Measurements from ENCODE around the gene ETF1. TPM values are rescaled to one million over a fixed set of nuclear protein-coding genes. Genes with fewer than 3 reads are reported as not detected.

ETF1 gene
- polyA plus RNA-seq, 3 donors: 34.8 to 71.4 (median 61.6) TPM

DNA sequence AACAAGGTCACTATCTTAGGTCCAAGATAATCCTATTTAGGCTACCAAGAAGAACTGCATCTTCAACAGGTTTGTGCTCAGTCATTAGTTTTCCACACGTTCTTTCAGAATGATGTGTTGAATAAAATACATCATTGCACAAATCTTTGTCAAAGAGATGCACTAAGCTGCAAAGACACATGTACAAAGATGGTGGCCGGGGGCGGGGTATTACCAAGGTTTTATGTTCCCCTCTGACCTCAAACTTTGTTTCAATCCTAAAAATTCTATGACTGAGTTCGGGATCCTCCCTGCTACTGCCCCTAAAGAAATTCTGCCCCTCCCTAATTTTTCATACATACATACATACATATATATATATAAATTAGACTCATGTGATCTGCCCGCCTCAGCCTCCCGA, 17.9 kb upstream of the ETF1 start:
- H3K9me3 Mint-ChIP-seq: no peaks in the 10 kb centered on the region
- Histone ChIP-seq H4K20me1 (ENCODE audit: insufficient read depth, low read length) (peaks cover 73% of the 10 kb centered on the region), H3K36me3 (replicated peaks in 1 of 2; ENCODE audit: control insufficient read depth in 1 of 2, insufficient read depth in 2 of 2, low read length in 2 of 2) (peaks cover 90 to 99% of the 10 kb centered on the region in 2 donors), H3K27ac (ENCODE audit: low read depth in 1 of 2, low read length in 2 of 2) (no peak overlapping the region), H3K4me1 (ENCODE audit: control insufficient read depth in 1 of 2, insufficient read depth in 2 of 2, low read length in 2 of 2) (no peaks in the 10 kb centered on the region), H3K9me3 (replicated peaks in 1 of 2; ENCODE audit: control insufficient read depth in 1 of 2, insufficient read depth in 1 of 2, low read length in 2 of 2) (no peaks in the 10 kb centered on the region), H3K79me2 (ENCODE audit: insufficient read depth, low read length) (peaks cover 39% of the 10 kb centered on the region), H2AFZ (ENCODE audit: insufficient read depth, low read depth, low read length, poor library complexity, severe bottlenecking) (no peak overlapping the region), H3K4me2 (replicated peaks; ENCODE audit: extremely low read depth, low read length, poor library complexity, severe bottlenecking) (no peak overlapping the region), H3K9ac (ENCODE audit: insufficient read depth, low read length, poor library complexity, severe bottlenecking) (no peak overlapping the region), H3K4me3 (replicated peaks in 1 of 3; ENCODE audit: low read depth in 2 of 3, low read length in 3 of 3) (no peak overlapping the region), H3K27me3 (ENCODE audit: control insufficient read depth in 2 of 2, insufficient read depth in 2 of 2, low read length in 2 of 2) (no peaks in the 10 kb centered on the region)
- H3K27me3 Mint-ChIP-seq (ENCODE audit: low read depth in 3 of 3): no peaks in the 10 kb centered on the region
- H3K27ac Mint-ChIP-seq: no peak overlapping the region
- intact Hi-C loops (cut with micrococcal nuclease): no loop called here
- no peak overlapping the region for H3K4me3 Mint-ChIP-seq
- peaks cover 85 to 97% of the 10 kb centered on the region in 2 donors for H3K36me3 Mint-ChIP-seq
- DNase-seq: no peak
- TF ChIP-seq, protein P1, sequence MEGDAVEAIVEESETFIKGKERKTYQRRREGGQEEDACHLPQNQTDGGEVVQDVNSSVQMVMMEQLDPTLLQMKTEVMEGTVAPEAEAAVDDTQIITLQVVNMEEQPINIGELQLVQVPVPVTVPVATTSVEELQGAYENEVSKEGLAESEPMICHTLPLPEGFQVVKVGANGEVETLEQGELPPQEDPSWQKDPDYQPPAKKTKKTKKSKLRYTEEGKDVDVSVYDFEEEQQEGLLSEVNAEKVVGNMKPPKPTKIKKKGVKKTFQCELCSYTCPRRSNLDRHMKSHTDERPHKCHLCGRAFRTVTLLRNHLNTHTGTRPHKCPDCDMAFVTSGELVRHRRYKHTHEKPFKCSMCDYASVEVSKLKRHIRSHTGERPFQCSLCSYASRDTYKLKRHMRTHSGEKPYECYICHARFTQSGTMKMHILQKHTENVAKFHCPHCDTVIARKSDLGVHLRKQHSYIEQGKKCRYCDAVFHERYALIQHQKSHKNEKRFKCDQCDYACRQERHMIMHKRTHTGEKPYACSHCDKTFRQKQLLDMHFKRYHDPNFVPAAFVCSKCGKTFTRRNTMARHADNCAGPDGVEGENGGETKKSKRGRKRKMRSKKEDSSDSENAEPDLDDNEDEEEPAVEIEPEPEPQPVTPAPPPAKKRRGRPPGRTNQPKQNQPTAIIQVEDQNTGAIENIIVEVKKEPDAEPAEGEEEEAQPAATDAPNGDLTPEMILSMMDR (IDR thresholded peaks at IDR 0.05): no peak
- WGBS (ENCODE audit: insufficient coverage): no CpG with 5 or more reads among the region's 6 CpGs
- H3K4me1 Mint-ChIP-seq: no peaks in the 10 kb centered on the region

DNA sequence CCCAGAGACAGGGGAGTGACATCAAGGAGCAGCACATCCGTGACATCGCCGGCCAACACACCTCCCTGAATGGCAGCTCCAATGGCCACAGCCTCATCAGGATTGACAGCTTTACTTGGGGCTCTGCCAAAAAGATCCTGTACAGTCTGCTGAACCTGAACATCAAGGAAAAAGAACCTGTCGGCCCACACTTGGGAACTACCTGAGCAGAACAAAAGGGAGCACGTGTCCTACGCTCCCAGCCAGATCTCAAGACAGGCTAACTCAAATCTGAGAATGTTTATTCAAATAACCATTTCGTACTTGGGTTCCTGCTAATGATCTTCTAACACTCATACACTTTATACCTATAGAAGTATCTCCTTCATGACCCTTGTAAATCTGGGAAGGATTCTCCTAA, 16.9 kb upstream of the ETF1 start:
- no peaks in the 10 kb centered on the region for H3K4me1 ChIP-seq (ENCODE audit: control insufficient read depth in 1 of 2, insufficient read depth in 2 of 2, low read length in 2 of 2)
- H3K9me3 Mint-ChIP-seq: no peaks in the 10 kb centered on the region
- H3K4me2 ChIP-seq (replicated peaks; ENCODE audit: extremely low read depth, low read length, poor library complexity, severe bottlenecking): no peak overlapping the region
- H3K9ac ChIP-seq (ENCODE audit: insufficient read depth, low read length, poor library complexity, severe bottlenecking): no peak overlapping the region
- H3K36me3 Mint-ChIP-seq: peaks cover 85 to 97% of the 10 kb centered on the region in 2 donors
- H3K36me3 ChIP-seq (replicated peaks in 1 of 2; ENCODE audit: control insufficient read depth in 1 of 2, insufficient read depth in 2 of 2, low read length in 2 of 2): peaks cover 88 to 99% of the 10 kb centered on the region in 2 donors
- H2AFZ ChIP-seq (ENCODE audit: insufficient read depth, low read depth, low read length, poor library complexity, severe bottlenecking): no peak overlapping the region
- H3K9me3 ChIP-seq (replicated peaks in 1 of 2; ENCODE audit: control insufficient read depth in 1 of 2, insufficient read depth in 1 of 2, low read length in 2 of 2): no peaks in the 10 kb centered on the region
- 94% methylated on average over 6 of the region's 7 CpGs for WGBS (ENCODE audit: insufficient coverage)
- no peak overlapping the region for H3K4me3 Mint-ChIP-seq
- H3K27ac Mint-ChIP-seq: peak overlapping the region in 5 of 7 donors; percentile 9 to 48 (median 33)
- no peaks in the 10 kb centered on the region for H3K27me3 ChIP-seq (ENCODE audit: control insufficient read depth in 2 of 2, insufficient read depth in 2 of 2, low read length in 2 of 2)
- H3K79me2 ChIP-seq (ENCODE audit: insufficient read depth, low read length): peaks cover 29% of the 10 kb centered on the region
- DNase-seq: no peak
- intact Hi-C loops (cut with micrococcal nuclease): no loop called here
- no peaks in the 10 kb centered on the region for H3K27me3 Mint-ChIP-seq (ENCODE audit: low read depth in 3 of 3)
- peaks cover 73% of the 10 kb centered on the region for H4K20me1 ChIP-seq (ENCODE audit: insufficient read depth, low read length)
- no peak overlapping the region for H3K27ac ChIP-seq (ENCODE audit: low read depth in 1 of 2, low read length in 2 of 2)
- TF ChIP-seq, protein P1 (IDR thresholded peaks at IDR 0.05): no peak
- no peaks in the 10 kb centered on the region for H3K4me1 Mint-ChIP-seq
- H3K4me3 ChIP-seq (replicated peaks in 1 of 3; ENCODE audit: low read depth in 2 of 3, low read length in 3 of 3): no peak overlapping the region
